Measurements from ENCODE around the gene SLC26A1.

SLC26A1 gene

DNA sequence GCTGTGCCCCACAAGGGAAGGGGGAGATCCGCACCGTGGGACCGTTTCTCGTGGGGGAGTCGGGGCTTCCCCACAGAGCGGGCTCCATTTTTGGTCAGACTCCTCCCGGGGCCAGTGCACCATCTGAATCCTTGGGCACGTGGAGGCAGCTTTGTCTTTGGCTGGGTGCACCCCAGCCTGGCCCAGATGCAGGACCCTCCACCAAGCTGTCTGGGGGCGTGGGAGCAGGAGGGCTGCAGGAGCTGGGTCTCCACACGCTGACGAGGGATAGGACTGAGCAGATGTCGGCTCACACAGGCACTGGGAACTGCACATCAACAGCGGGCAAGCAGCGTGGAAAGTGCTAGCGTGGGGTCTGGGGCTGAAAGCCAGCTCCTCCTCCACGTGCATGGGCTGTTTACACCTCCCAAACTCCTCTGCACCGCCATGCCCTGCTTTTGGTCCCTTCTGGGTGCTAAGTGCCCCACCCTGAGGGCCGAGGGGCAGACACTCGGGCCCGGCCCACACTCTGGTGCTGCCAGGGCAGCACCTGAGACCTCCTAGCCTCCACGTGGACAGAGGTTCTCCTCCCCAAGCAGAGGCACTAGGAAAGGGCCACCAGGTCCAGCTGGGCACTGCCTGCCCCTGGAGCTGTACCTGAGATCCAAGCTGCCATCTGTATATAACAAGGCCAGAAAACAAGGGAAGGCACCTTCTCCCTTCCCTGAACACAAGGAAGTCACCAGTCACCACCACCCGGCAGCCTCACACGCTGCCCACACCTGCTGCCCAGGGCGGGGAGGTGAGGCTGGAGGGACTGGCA is 33.7 kb downstream of the SLC26A1 start:
- H3K4me1 ChIP-seq (ENCODE audit: control insufficient read depth, insufficient read depth, low read length), result no peaks in the 10 kb centered on the region
- no peaks in the 10 kb centered on the region for H3K27me3 ChIP-seq (ENCODE audit: control insufficient read depth, insufficient read depth, low read length)
- H3K4me3 ChIP-seq (ENCODE audit: low read depth, low read length), result no peak overlapping the region
- H3K36me3 ChIP-seq (ENCODE audit: control insufficient read depth, insufficient read depth, low read length), result peaks cover 3% of the 10 kb centered on the region; the same call in 1 of the 2 replicates
- H3K27ac ChIP-seq (ENCODE audit: low read depth, low read length), result no peak overlapping the region
- H3K9ac ChIP-seq (ENCODE audit: low read depth, low read length), result no peak overlapping the region
- H3K9me3 ChIP-seq (ENCODE audit: control insufficient read depth, insufficient read depth, low read length), result no peaks in the 10 kb centered on the region

DNA sequence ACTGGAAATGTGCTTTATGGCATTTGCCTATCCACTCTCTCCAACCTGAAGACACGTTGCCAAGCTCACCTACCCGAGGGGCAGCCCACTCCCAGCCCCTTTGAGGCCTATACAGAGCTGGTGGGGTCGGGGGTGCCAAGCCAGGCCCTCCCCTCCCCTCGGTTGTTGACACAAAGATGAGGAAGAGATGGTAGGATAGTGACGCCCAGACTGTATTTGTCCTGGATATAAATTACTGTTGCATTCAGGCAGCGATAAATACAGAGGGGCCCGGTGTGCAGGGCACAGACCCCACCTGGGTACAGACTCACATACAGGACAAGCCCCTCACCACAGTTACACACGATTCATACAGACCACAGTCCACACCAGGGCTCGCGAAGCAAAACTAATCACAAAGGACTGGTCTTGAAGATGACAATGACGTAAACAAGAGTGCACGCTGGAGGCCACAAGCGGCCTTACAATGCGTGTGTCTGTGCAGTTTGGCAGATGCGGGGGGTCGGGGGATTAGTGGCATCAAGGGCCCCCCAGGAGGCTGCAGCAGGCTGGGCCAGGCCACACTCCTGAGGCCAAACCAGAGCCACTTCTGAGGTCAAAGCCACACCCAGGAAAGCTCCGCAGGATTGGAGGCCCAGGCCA is 34.4 kb downstream of the SLC26A1 start:
- Histone ChIP-seq H3K4me1 (ENCODE audit: control insufficient read depth, insufficient read depth, low read length) (no peaks in the 10 kb centered on the region), H3K27ac (ENCODE audit: low read depth, low read length) (no peak overlapping the region), H3K9me3 (ENCODE audit: control insufficient read depth, insufficient read depth, low read length) (no peaks in the 10 kb centered on the region), H3K36me3 (ENCODE audit: control insufficient read depth, insufficient read depth, low read length) (peaks cover 3% of the 10 kb centered on the region; the same call in 1 of the 2 replicates), H3K9ac (ENCODE audit: low read depth, low read length) (no peak overlapping the region), H3K27me3 (ENCODE audit: control insufficient read depth, insufficient read depth, low read length) (no peaks in the 10 kb centered on the region), H3K4me3 (ENCODE audit: low read depth, low read length) (no peak overlapping the region)

- Histone ChIP-seq H3K4me3 (ENCODE audit: low read depth, low read length) (no peak overlapping the region), H3K27me3 (ENCODE audit: control insufficient read depth, insufficient read depth, low read length) (no peaks in the 10 kb centered on the region), H3K27ac (ENCODE audit: low read depth, low read length) (no peak overlapping the region), H3K9ac (ENCODE audit: low read depth, low read length) (no peak overlapping the region), H3K9me3 (ENCODE audit: control insufficient read depth, insufficient read depth, low read length) (no peaks in the 10 kb centered on the region), H3K4me1 (ENCODE audit: control insufficient read depth, insufficient read depth, low read length) (no peaks in the 10 kb centered on the region), H3K36me3 (ENCODE audit: control insufficient read depth, insufficient read depth, low read length) (peaks cover 3% of the 10 kb centered on the region; the same call in 1 of the 2 replicates)
These were observed 34.9 kb downstream of the SLC26A1 start for GRCh38 chr4:958314-958665.

GRCh38 chr4:957581-958313 is 35.5 kb downstream of the SLC26A1 start:
- peaks cover 3% of the 10 kb centered on the region; the same call in 1 of the 2 replicates for H3K36me3 ChIP-seq (ENCODE audit: control insufficient read depth, insufficient read depth, low read length)

DNA sequence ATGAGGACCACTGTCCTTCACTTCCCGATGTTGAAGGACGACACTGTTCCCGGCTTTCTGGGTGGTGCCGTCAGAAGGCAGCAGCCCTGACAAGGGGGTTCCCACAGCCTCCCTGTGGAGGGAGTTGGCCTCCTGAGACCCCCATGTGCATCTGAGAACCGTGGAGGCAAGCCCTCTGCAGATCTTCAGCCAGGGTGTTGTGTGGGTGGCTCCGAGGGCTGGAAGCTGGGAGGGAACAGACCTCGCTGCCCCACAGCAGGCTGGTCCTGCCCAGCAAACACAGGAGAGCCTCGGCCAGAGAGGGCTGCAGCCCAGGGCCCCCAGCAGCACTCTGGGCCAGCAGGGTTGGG is 36.0 kb downstream of the SLC26A1 start:
- H3K27me3 ChIP-seq (ENCODE audit: control insufficient read depth, insufficient read depth, low read length), result no peaks in the 10 kb centered on the region
- no peak overlapping the region for H3K9ac ChIP-seq (ENCODE audit: low read depth, low read length)
- H3K27ac ChIP-seq (ENCODE audit: low read depth, low read length), result no peak overlapping the region
- no peaks in the 10 kb centered on the region for H3K4me1 ChIP-seq (ENCODE audit: control insufficient read depth, insufficient read depth, low read length)
- peaks cover 3% of the 10 kb centered on the region; the same call in 1 of the 2 replicates for H3K36me3 ChIP-seq (ENCODE audit: control insufficient read depth, insufficient read depth, low read length)
- H3K4me3 ChIP-seq (ENCODE audit: low read depth, low read length), result no peak overlapping the region
- H3K9me3 ChIP-seq (ENCODE audit: control insufficient read depth, insufficient read depth, low read length), result no peaks in the 10 kb centered on the region

More at GRCh38 chr4:957581-958313, 35.5 kb downstream of the SLC26A1 start:
- H3K27me3 ChIP-seq (ENCODE audit: control insufficient read depth, insufficient read depth, low read length), result no peaks in the 10 kb centered on the region
- H3K9ac ChIP-seq (ENCODE audit: low read depth, low read length), result no peak overlapping the region
- H3K4me3 ChIP-seq (ENCODE audit: low read depth, low read length), result no peak overlapping the region
- H3K27ac ChIP-seq (ENCODE audit: low read depth, low read length), result no peak overlapping the region
- no peaks in the 10 kb centered on the region for H3K9me3 ChIP-seq (ENCODE audit: control insufficient read depth, insufficient read depth, low read length)
- no peaks in the 10 kb centered on the region for H3K4me1 ChIP-seq (ENCODE audit: control insufficient read depth, insufficient read depth, low read length)

- Histone ChIP-seq H3K27me3 (ENCODE audit: control insufficient read depth, insufficient read depth, low read length) (no peaks in the 10 kb centered on the region), H3K27ac (ENCODE audit: low read depth, low read length) (no peak overlapping the region), H3K36me3 (ENCODE audit: control insufficient read depth, insufficient read depth, low read length) (peaks cover 3% of the 10 kb centered on the region; the same call in 1 of the 2 replicates), H3K9ac (ENCODE audit: low read depth, low read length) (no peak overlapping the region), H3K4me1 (ENCODE audit: control insufficient read depth, insufficient read depth, low read length) (no peaks in the 10 kb centered on the region), H3K4me3 (ENCODE audit: low read depth, low read length) (no peak overlapping the region), H3K9me3 (ENCODE audit: control insufficient read depth, insufficient read depth, low read length) (no peaks in the 10 kb centered on the region)
These were observed 36.5 kb downstream of the SLC26A1 start for GRCh38 chr4:956531-957230.

- no peaks in the 10 kb centered on the region for H3K27me3 ChIP-seq (ENCODE audit: control insufficient read depth, insufficient read depth, low read length)
- no peak overlapping the region for H3K4me3 ChIP-seq (ENCODE audit: low read depth, low read length)
- H3K36me3 ChIP-seq (ENCODE audit: control insufficient read depth, insufficient read depth, low read length), result peaks cover 3% of the 10 kb centered on the region; the same call in 1 of the 2 replicates
- H3K27ac ChIP-seq (ENCODE audit: low read depth, low read length), result no peak overlapping the region
- no peaks in the 10 kb centered on the region for H3K9me3 ChIP-seq (ENCODE audit: control insufficient read depth, insufficient read depth, low read length)
- no peak overlapping the region for H3K9ac ChIP-seq (ENCODE audit: low read depth, low read length)
- no peaks in the 10 kb centered on the region for H3K4me1 ChIP-seq (ENCODE audit: control insufficient read depth, insufficient read depth, low read length)
These were observed 37.2 kb downstream of the SLC26A1 start for GRCh38 chr4:955931-956381.

- H3K9ac ChIP-seq (ENCODE audit: low read depth, low read length), result no peak overlapping the region
- no peaks in the 10 kb centered on the region for H3K27me3 ChIP-seq (ENCODE audit: control insufficient read depth, insufficient read depth, low read length)
- no peak overlapping the region for H3K27ac ChIP-seq (ENCODE audit: low read depth, low read length)
- no peaks in the 10 kb centered on the region for H3K9me3 ChIP-seq (ENCODE audit: control insufficient read depth, insufficient read depth, low read length)
- H3K4me1 ChIP-seq (ENCODE audit: control insufficient read depth, insufficient read depth, low read length), result no peaks in the 10 kb centered on the region
- H3K4me3 ChIP-seq (ENCODE audit: low read depth, low read length), result no peak overlapping the region
- peaks cover 3% of the 10 kb centered on the region; the same call in 1 of the 2 replicates for H3K36me3 ChIP-seq (ENCODE audit: control insufficient read depth, insufficient read depth, low read length)
These were observed 37.9 kb downstream of the SLC26A1 start for GRCh38 chr4:955161-955921.

GRCh38 chr4:954211-955020 is 38.8 kb downstream of the SLC26A1 start:
- Histone ChIP-seq H3K4me1 (ENCODE audit: control insufficient read depth, insufficient read depth, low read length) (no peaks in the 10 kb centered on the region), H3K27ac (ENCODE audit: low read depth, low read length) (no peak overlapping the region), H3K4me3 (ENCODE audit: low read depth, low read length) (no peak overlapping the region), H3K9me3 (ENCODE audit: control insufficient read depth, insufficient read depth, low read length) (no peaks in the 10 kb centered on the region), H3K36me3 (ENCODE audit: control insufficient read depth, insufficient read depth, low read length) (no peaks in the 10 kb centered on the region), H3K9ac (ENCODE audit: low read depth, low read length) (no peak overlapping the region), H3K27me3 (ENCODE audit: control insufficient read depth, insufficient read depth, low read length) (no peaks in the 10 kb centered on the region)

All from HUES48 (cell line).